OCI-LY1 (cell line): ENCODE results near the gene SEC62.

Experiments used
- CTCF ChIP-seq: fragments of 200-600 bp; sonication (generic), shearing (Covaris generic); IDR thresholded peaks from 2 replicates; pipeline ENCODE4 v1.5.1; 2017; ENCODE audit warnings: mild to moderate bottlenecking, antibody characterized with exemption, low read length, moderate library complexity, mixed read lengths
- EZH2 ChIP-seq: fragments of 200-600 bp; sonication (generic), shearing (Covaris generic); IDR thresholded peaks from 2 replicates; pipeline ENCODE4 v1.8.0; 2017; ENCODE audit warnings: borderline replicate concordance, mixed run types, mild to moderate bottlenecking, antibody characterized with exemption, low read length, moderate library complexity, mixed read lengths

GRCh38 chr3:169955406-169955805 is 11.2 kb upstream of the SEC62 start:
- no peak for TF ChIP-seq CTCF
- TF ChIP-seq EZH2, result no peak
